Subcutaneous preadipocyte (primary cell): ENCODE data around the gene NDRG3. TPM values are rescaled to one million over a fixed set of nuclear protein-coding genes. Genes with fewer than 3 reads are reported as not detected.

Source experiments
- small RNA-seq: library from RNA; depleted of rRNA; stranded (forward); fragments of <200 nt; gene quantifications from one replicate; pipeline ENCODE3, GENCODE V24; 2012
- total RNA-seq: library from RNA; depleted of rRNA; stranded (reverse); fragments of >200 nt; gene quantifications from 2 replicates; pipeline ENCODE4 v1.2.3, GENCODE V29; 2012

Gene NDRG3
- total RNA-seq = 15.1 and 19.7 TPM in 2 replicates

GRCh38 chr20:36745927-36746659, at the start of gene NDRG3:
Gene NDRG3 (minus strand): TSS chr20:36746090. CDS start chr20:36721735, 24,355 bp downstream.

GRCh38 chr20:36773597-36774390, 27.9 kb upstream of the NDRG3 start, which contains the start of gene DSN1:
Gene DSN1 (minus strand): TSS chr20:36773763. CDS start chr20:36771458, 2,305 bp downstream.

GRCh38 chr20:36645998-36646397, 99.9 kb downstream of the NDRG3 start, which contains the start of gene SLA2:
Gene SLA2 (minus strand): TSS chr20:36646196. CDS start chr20:36641335, 4,861 bp downstream.

GRCh38 chr20:36605399-36606157, 140.3 kb downstream of the NDRG3 start, which contains the start of gene RAB5IF:
Gene RAB5IF (plus strand): TSS chr20:36605779. CDS start chr20:36605952, 173 bp downstream.

Small RNA genes lying within 50 kb of the gene (small RNA-seq; reads per million reads assigned to genes)
- gene RF00019 = not detected

Other genes starting within 250 kb of the NDRG3 start
- 11.3 and 23.1 TPM in 2 replicates for gene MYL9, start 204.6 kb downstream of the NDRG3 start, total RNA-seq
- 4.4 and 5.5 TPM in 2 replicates for gene TGIF2, start 172.5 kb downstream of the NDRG3 start, total RNA-seq
- 53.6 and 61.8 TPM in 2 replicates for gene RAB5IF, start 140.3 kb downstream of the NDRG3 start, total RNA-seq
- gene SLA2, start 99.9 kb downstream of the NDRG3 start, total RNA-seq = not detected in 2 replicates
- 12.5 and 22.5 TPM in 2 replicates for gene DSN1, start 27.7 kb upstream of the NDRG3 start, total RNA-seq
- gene TLDC2, start 130.0 kb upstream of the NDRG3 start, total RNA-seq = not detected in 2 replicates
- 40.1 and 75.0 TPM in 2 replicates for gene SAMHD1, start 205.6 kb upstream of the NDRG3 start, total RNA-seq